ENCODE data around the gene AFP. TPM values are rescaled to one million over a fixed set of nuclear protein-coding genes. Genes with fewer than 3 reads are reported as not detected.

AFP gene
- total and polyA plus RNA-seq, 2 of the 13 experiments (the other 11 are each of a cell fraction or from before 2014, with no cell fraction given) = 9,434 to 13,105 TPM

- TF ChIP-seq GATA4 (IDR thresholded peaks at IDR 0.05; ENCODE audit: borderline replicate concordance, low read depth) (peak; percentile 95), SMARCC2 (IDR thresholded peaks at IDR 0.05) (peak; percentile 92), ZNF530 (CRISPR knock-in tag; IDR thresholded peaks at IDR 0.05; ENCODE audit: low read depth) (no peak), ZNF737 (CRISPR knock-in tag; IDR thresholded peaks at IDR 0.05; ENCODE audit: borderline replicate concordance) (no peak), AGO2 (optimal IDR thresholded peaks at IDR 0.05; ENCODE audit: low read depth, low read length) (no peak), ZFX (CRISPR knock-in tag; IDR thresholded peaks at IDR 0.05; ENCODE audit: low read depth) (no peak), ZNF772 (CRISPR knock-in tag; IDR thresholded peaks at IDR 0.05) (no peak), LRRFIP1 (CRISPR knock-in tag; conservative IDR thresholded peaks at IDR 0.05) (no peak), MXD1 (CRISPR knock-in tag; IDR thresholded peaks at IDR 0.05) (no peak), ARNT (IDR thresholded peaks at IDR 0.05) (no peak), KDM3A (CRISPR knock-in tag; IDR thresholded peaks at IDR 0.05; ENCODE audit: low read depth) (no peak), TBP (CRISPR knock-in tag; IDR thresholded peaks at IDR 0.05) (no peak), TSC22D2 (CRISPR knock-in tag; IDR thresholded peaks at IDR 0.05; ENCODE audit: borderline replicate concordance) (no peak), ZFAT (CRISPR knock-in tag; conservative IDR thresholded peaks at IDR 0.05) (no peak), E2F5 (CRISPR knock-in tag; conservative IDR thresholded peaks at IDR 0.05) (no peak), TAF15 (IDR thresholded peaks at IDR 0.05; ENCODE audit: low read depth, low read length, poor library complexity, severe bottlenecking) (no peak), HHEX (CRISPR knock-in tag; IDR thresholded peaks at IDR 0.05) (peak; percentile 83), HNRNPH1 (optimal IDR thresholded peaks at IDR 0.05; ENCODE audit: low read depth, low read length) (no peak), EZH2 (conservative IDR thresholded peaks at IDR 0.05; ENCODE audit: low read depth, low read length) (no peak), FOXM1 (CRISPR knock-in tag; IDR thresholded peaks at IDR 0.05) (no peak), HOXA3 (CRISPR knock-in tag; IDR thresholded peaks at IDR 0.05) (no peak), KLF11 (CRISPR knock-in tag; IDR thresholded peaks at IDR 0.05) (no peak), ZKSCAN5 (CRISPR knock-in tag; IDR thresholded peaks at IDR 0.05) (no peak), MAF1 (CRISPR knock-in tag; IDR thresholded peaks at IDR 0.05; ENCODE audit: borderline replicate concordance) (no peak), MAFK (conservative IDR thresholded peaks at IDR 0.05 in 1 of 2, IDR thresholded peaks at IDR 0.05 in 1 of 2; ENCODE audit: low read length in 2 of 2) (peak; percentile 14 to 48; a peak in 2 of 4 replicates), HBP1 (CRISPR knock-in tag; IDR thresholded peaks at IDR 0.05; ENCODE audit: low read depth) (no peak)
- TF ChIP-seq, protein P1, sequence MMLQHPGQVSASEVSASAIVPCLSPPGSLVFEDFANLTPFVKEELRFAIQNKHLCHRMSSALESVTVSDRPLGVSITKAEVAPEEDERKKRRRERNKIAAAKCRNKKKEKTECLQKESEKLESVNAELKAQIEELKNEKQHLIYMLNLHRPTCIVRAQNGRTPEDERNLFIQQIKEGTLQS (CRISPR knock-in tag; IDR thresholded peaks at IDR 0.05) = peak; percentile 71; the same call in 1 of the 2 replicates
Observed at GRCh38 chr4:73432169-73433000, 3.6 kb upstream of the AFP start (continued).
